Tibial nerve (tissue), 3 donors: ENCODE results near the gene FLT4.

ENCODE experiments used
- POLR2A ChIP-seq, 2 donors: fragments of 450-650 bp; IDR thresholded peaks; one replicate each; pipeline ENCODE4 v1.6.1; 2017; ENCODE audit warnings: antibody characterized with exemption in 2 of 2, mild to moderate bottlenecking in 2 of 2, moderate library complexity in 2 of 2
- TF ChIP-seq, protein P1 (sequence below), 5 experiments: fragments of 200-600 bp in 3 of 5; fragments of 450-650 bp in 2 of 5; sonication (generic) in 3 of 5; IDR thresholded peaks; one replicate each; pipeline ENCODE4 v1.5.1; 2016 to 2019; ENCODE audit warnings: antibody characterized with exemption in 5 of 5, mild to moderate bottlenecking in 3 of 5, moderate library complexity in 2 of 5

DNA sequence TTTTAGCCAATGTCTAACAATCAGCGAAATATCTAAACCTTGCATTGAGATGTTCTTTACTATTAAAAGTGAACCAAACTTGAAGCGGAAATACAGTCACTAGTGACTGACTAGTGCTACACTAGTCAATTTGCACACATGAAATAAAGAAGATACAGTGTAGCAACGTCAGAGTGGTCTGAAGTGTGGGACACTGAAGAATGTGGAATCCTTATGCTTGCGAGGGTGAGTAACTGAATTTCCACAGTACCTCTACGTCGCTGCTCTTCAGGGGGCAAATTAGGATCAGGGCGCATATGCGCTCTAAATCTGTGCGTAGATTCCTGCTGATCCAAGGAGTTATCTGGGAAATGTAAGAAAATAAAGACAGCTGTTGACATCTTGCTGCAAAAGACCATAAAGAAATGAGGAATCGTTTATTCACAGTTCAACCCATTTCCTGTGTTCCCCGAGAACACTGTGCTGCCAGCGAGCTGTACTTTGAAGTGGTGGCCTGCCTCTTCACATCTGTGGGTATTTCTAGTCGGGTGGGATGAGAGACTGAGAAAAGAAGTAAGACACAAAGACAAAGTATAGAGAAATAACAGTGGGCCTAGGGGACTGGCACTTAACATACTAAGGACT, 39.8 kb upstream of the FLT4 start:
- TF ChIP-seq, protein P1, sequence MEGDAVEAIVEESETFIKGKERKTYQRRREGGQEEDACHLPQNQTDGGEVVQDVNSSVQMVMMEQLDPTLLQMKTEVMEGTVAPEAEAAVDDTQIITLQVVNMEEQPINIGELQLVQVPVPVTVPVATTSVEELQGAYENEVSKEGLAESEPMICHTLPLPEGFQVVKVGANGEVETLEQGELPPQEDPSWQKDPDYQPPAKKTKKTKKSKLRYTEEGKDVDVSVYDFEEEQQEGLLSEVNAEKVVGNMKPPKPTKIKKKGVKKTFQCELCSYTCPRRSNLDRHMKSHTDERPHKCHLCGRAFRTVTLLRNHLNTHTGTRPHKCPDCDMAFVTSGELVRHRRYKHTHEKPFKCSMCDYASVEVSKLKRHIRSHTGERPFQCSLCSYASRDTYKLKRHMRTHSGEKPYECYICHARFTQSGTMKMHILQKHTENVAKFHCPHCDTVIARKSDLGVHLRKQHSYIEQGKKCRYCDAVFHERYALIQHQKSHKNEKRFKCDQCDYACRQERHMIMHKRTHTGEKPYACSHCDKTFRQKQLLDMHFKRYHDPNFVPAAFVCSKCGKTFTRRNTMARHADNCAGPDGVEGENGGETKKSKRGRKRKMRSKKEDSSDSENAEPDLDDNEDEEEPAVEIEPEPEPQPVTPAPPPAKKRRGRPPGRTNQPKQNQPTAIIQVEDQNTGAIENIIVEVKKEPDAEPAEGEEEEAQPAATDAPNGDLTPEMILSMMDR (IDR thresholded peaks at IDR 0.05): no peak
- no peak for TF ChIP-seq POLR2A (IDR thresholded peaks at IDR 0.05)
